Activated CD4-positive, alpha-beta T cell treated with anti-CD3 and anti-CD28 coated beads, Interleukin-2, amount 10 ng/mL, durations not matched to agents 24 days and 14 days (primary cell): ENCODE data around the gene UPF3B. TPM values are rescaled to one million over a fixed set of nuclear protein-coding genes. Genes with fewer than 3 reads are reported as not detected.

Source experiments
- DNase-seq: peaks from one replicate; pipeline ENCODE4 v3.0.0; 2022
- H3K27ac Mint-ChIP-seq: one replicate; pipeline ENCODE4 v1.8.0; 2022; ENCODE audit warnings: mild to moderate bottlenecking, mixed read lengths
- H3K27me3 Mint-ChIP-seq: one replicate; pipeline ENCODE4 v1.8.0; 2022; ENCODE audit warnings: mixed read lengths
- H3K36me3 Mint-ChIP-seq: one replicate; pipeline ENCODE4 v1.8.0; 2022; ENCODE audit warnings: low read depth, mild to moderate bottlenecking, mixed read lengths
- H3K4me1 Mint-ChIP-seq: one replicate; pipeline ENCODE4 v1.8.0; 2021; ENCODE audit warnings: mixed read lengths
- H3K4me3 Mint-ChIP-seq: one replicate; pipeline ENCODE4 v1.8.0; 2022; ENCODE audit warnings: mild to moderate bottlenecking, moderate library complexity, mixed read lengths
- H3K9me3 Mint-ChIP-seq: one replicate; pipeline ENCODE4 v1.8.0; 2021; ENCODE audit warnings: mixed read lengths
- intact Hi-C: fragments of 100-400 bp; cut with micrococcal nuclease; formaldehyde crosslinking; loops from one replicate; pipeline ENCODE4 v1.15.1; 2023
- total RNA-seq: library from RNA; stranded (reverse); gene quantifications from 2 replicates; pipeline ENCODE4 v1.2.3, GENCODE V29; 2022

UPF3B gene
- total RNA-seq, 1 donor from 2014 or later = 12.4 TPM

DNA sequence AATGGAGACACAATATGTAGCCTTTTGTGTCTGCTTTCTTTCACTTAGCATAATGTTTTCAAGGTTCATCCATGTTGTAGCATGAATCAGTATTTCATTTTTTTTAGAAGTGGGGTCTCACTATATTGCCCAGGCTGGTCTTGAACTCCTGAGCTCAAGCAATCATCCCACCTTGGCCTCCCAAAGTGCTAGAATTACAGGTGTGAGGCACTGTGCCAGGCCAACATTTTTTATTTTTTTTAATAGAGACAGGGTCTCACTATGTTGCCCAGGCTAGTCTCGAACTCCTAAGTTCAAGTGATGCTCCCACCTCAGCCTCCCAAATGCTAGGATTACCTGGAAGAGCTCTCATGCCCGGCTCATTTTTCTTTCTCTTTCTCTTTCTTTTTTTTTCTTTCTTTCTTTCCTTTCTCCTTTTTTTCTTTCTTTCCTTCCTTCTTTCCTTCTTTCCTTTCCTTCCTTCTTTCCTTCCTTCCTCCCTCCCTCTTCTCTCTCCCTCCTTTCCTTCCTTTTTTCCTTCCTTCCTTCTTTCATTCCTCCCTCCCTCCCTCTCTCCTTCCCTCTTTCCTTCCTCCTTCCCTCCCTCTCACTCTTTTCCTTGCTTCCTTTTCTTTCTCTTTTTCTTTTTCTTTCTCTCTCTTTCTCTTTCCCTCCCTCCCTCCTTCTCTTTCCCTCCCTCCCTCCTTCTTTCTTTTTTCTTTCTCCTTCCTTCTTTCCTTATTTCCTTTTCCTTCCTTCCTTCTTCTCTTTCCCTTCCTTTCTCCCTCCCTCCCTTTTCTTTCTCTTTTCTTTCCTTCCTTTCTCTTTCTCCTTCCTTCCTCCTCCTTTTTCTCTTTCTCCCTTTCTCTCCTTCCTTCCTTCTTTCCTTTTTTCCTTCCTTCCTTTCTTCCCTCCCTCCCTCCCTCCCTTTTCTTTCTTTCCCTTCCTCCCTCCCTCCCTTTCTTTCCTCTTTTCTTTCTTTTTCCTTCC is 51.2 kb downstream of the UPF3B start:
- no peak overlapping the region for H3K4me3 Mint-ChIP-seq
- no peak overlapping the region for H3K27ac Mint-ChIP-seq
- peaks cover 2% of the 10 kb centered on the region for H3K36me3 Mint-ChIP-seq
- no peak for DNase-seq
- H3K27me3 Mint-ChIP-seq = no peaks in the 10 kb centered on the region
- intact Hi-C loops = no loop called here
- H3K4me1 Mint-ChIP-seq = no peaks in the 10 kb centered on the region
- H3K9me3 Mint-ChIP-seq = no peaks in the 10 kb centered on the region

DNA sequence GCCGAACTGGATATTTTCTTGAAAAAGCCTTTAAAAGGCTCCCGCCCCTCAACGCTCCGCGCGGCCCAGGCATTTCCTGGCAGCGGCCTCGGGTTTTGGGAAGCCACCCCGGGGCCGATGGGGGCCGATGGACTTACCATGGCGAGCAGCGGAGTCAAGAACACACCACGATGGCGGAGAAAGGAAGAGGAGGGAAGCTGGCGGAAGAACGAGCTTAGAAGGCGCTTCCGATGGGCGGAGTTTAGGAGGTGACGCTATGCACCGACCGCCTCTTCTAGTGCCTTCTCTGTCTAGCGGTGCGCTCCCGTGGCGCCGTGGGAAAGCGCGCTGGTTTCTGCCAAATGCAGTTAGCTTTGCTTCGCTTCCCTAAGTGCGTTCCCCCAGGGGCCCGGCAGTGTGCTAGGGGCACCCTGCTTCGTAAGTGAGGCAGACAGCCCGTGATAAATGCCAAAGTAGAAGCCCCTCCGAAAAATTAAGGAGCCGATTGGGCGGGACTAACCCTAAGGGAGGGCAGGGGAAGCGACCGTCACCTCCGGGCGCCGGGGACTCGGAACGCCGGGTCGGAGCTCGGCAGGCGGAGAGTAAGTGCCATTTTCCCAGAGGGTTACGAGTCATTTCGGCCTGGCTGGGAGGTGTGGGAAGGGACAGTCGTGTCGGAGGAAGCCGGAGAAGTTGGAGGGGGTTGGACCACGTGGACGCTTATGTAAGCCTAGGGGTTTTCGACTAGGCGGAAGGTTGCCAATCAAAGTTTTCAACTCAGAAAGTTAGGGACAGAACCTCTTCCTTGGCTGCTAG is 61.1 kb downstream of the UPF3B start, which contains the start of gene RPL39:
RPL39 (minus strand) TSS at position 194 of the 795 bp plus-strand sequence; CDS start at position 140, 54 bp downstream.
- peak; percentile 94 for DNase-seq
- no peaks in the 10 kb centered on the region for H3K27me3 Mint-ChIP-seq
- intact Hi-C loops = loop anchor here (1.0 to 5.0 kb wide), 7 partner anchors 34 to 152 kb away; partner anchors contain the start of genes NDUFA1, NKAP, RNF113A and SEPTIN6
- H3K4me3 Mint-ChIP-seq = peak within 1 kb of the TSS; percentile 93
- no peaks in the 10 kb centered on the region for H3K9me3 Mint-ChIP-seq
- H3K4me1 Mint-ChIP-seq = peaks cover 14% of the 10 kb centered on the region
- peaks cover 38% of the 10 kb centered on the region for H3K36me3 Mint-ChIP-seq
- H3K27ac Mint-ChIP-seq = peak within 1 kb of the TSS; percentile 97

DNA sequence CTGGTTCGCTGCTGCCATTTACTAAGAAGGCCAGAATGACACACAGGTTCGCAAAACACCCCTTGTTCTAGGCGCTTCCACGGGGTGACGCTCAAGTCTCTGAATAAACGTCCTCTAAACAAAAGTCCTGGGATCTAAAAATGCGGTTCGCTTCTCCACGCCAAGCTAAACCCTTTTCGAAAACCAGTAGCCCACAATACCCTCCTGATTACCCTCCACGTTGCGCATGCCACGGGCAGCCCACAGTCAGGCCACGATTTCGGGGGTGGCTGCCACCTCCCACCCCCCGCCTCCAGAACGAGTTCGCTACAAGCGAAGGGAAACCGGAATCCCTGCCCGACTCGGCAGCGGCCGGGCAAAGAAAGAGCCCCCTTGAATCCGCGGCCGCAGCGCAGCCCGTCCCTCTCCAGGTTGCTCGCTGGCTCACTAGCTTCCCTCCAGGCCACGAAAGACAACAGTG is 61.8 kb downstream of the UPF3B start:
- Mint-ChIP-seq H3K9me3 (no peaks in the 10 kb centered on the region), H3K27ac (peak overlapping the region; percentile 97), H3K4me3 (peak overlapping the region; percentile 93), H3K36me3 (peaks cover 42% of the 10 kb centered on the region), H3K27me3 (no peaks in the 10 kb centered on the region), H3K4me1 (peaks cover 14% of the 10 kb centered on the region)
- peak; percentile 79 for DNase-seq
- intact Hi-C loops = loop anchor here (1.0 to 5.0 kb wide), 7 partner anchors 34 to 152 kb away; partner anchors contain the start of genes NDUFA1, NKAP, RNF113A and SEPTIN6

DNA sequence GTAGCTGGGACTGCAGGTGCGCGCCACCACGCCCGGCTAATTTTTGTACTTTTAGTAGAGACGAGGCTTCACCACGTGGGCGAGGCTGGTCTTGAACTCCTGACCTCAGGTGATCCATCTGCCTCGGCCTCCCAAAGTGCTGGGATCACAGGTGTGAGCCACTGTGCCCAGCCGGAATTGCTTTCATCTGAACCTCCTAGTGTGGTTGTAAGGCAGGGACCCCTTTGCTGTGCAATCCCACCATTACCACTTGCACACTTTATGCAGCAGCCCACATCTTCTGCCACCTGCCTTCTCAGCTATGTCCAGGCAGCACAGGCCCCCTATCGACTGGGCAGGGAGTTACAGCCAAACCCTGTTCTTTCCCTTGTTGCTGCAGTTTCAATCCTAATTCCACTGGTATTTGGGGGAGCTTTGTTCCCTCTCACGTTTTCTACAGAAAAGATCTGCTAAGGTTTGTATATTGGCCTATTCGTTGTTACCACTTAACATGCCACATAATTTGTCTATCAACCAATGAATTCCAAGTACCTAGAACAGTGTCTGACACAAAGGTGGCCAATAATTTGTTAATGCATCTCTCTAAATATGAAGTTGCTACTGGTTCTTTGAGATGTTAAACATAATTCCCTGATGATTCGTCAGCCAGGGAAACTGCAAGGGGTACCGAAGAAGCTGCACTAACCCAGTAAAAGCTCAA is 67.9 kb downstream of the UPF3B start:
- Mint-ChIP-seq H3K36me3 (peaks cover 50% of the 10 kb centered on the region), H3K4me1 (peaks cover 20% of the 10 kb centered on the region), H3K4me3 (peak overlapping the region; percentile 45), H3K27me3 (no peaks in the 10 kb centered on the region), H3K27ac (peak overlapping the region; percentile 30), H3K9me3 (no peaks in the 10 kb centered on the region)
- intact Hi-C loops = no loop called here
- DNase-seq = peak; percentile 83

Other genes starting within 250 kb of the UPF3B start
- gene NKRF, start 246.5 kb downstream of the UPF3B start, total RNA-seq = 28.0 and 29.8 TPM in 2 replicates
- gene SEPTIN6, start 159.8 kb downstream of the UPF3B start, total RNA-seq = 151 and 153 TPM in 2 replicates
- gene SOWAHD, start 94.4 kb downstream of the UPF3B start, total RNA-seq = 0.35 and 0.45 TPM in 2 replicates
- 2,109 and 2,135 TPM in 2 replicates for gene RPL39, start 61.3 kb downstream of the UPF3B start, total RNA-seq
- 25.2 and 26.7 TPM in 2 replicates for gene RNF113A, start 18.8 kb upstream of the UPF3B start, total RNA-seq
- 75.1 and 79.0 TPM in 2 replicates for gene NDUFA1, start 18.9 kb upstream of the UPF3B start, total RNA-seq
- gene AKAP14, start 42.9 kb upstream of the UPF3B start, total RNA-seq = not detected in 2 replicates
- 8.9 and 10.2 TPM in 2 replicates for gene NKAP, start 90.8 kb upstream of the UPF3B start, total RNA-seq
- gene RHOXF2B, start 224.7 kb upstream of the UPF3B start, total RNA-seq = not detected in 2 replicates